RKO (cell line): ENCODE results near the gene PAK4.

Experiments
- DNase-seq: peaks from one replicate; pipeline ENCODE4 v3.0.0-alpha.2; 2016; ENCODE audit warnings: low spot score

Gene PAK4

GRCh38 chr19:39146686-39147450, 21.3 kb downstream of the PAK4 start:
- no peak for DNase-seq

- no peak for DNase-seq
Measured at GRCh38 chr19:39147480-39147879, 21.9 kb downstream of the PAK4 start.

DNA sequence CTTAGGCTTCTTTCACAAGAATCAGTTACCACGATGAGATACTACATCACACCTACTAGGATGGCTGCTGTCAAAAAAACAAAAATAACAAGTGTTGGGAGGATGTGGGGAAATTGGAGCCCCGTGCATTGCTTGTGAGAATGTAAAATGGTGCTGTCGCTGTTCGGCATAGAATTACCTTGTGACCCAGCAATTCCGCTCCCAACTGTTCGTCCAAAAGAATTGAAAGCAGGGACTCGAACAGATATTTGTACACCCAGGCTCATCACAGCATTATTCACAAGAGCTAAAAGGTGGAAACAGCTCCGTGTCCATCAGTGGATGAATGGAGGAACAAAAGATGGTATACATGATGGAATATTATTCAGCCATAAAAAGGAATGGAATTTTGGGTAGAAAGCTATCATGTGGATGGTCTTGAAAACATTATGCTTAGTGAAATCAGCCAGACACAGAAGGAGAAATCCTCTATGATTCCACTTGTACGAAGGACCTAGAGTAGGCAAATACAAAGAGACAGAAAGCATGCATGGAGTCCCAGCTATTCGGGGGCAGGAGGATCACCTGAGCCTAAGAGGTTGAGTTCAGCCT, 23.4 kb downstream of the PAK4 start:
- no peak for DNase-seq

- no peak for DNase-seq
Measured at GRCh38 chr19:39150235-39150634, 24.6 kb downstream of the PAK4 start.

DNA sequence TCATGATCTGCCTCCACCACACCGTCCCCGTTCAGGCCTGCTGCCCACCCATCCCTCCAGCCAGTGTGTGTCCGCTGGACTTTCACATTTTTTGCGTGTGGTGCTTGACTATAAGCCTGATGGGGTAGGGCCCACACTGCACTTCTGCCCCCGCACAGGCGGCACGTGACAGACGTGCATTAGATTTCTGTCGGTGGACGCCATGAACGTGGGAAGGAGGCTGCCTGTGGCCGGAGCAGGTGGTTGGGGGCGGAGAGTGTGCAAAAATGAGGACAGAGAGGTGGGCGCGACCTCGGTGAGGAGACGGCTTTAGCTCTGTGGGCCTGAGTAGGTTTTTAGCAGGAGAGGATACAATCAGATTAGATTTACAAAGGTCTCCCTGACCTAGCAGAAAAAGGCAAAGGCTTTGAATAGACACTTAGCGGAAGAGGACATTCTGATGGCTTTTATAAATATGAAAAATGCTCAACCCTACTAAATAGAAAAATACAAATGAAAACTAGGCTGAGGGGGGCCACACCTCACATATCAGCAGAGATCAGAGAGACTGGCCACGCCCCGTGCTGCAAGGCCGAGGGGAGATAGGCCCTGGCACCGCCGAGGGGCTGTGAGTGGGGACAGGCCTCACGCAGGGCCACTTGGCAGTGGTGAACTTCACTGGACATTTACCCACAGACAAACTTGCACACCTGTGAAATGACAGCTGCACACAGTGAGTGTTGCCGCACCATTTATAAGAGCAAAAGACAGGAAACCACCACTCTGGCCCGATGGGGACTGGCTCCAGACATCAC, 25.4 kb downstream of the PAK4 start:
- DNase-seq, result no peak

DNA sequence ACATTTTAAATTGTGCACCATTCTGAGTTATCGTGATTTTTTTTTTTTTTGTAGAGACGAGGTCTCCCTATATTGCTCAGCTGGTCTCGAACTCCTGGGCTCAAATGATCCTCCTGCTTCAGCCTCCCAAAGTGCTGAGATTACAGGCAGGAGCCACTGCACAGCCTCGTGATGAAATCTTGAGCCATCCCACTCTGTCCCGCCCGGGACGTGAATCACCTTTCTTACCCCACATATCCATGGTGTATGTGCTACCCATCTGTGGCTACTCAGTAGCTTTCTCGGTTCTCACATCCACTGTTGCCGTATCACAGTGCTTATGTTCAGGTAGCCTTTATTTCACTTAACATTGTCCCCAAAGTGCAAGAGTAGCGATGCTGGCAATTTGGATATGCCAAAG, 26.5 kb downstream of the PAK4 start:
- no peak for DNase-seq

DNA sequence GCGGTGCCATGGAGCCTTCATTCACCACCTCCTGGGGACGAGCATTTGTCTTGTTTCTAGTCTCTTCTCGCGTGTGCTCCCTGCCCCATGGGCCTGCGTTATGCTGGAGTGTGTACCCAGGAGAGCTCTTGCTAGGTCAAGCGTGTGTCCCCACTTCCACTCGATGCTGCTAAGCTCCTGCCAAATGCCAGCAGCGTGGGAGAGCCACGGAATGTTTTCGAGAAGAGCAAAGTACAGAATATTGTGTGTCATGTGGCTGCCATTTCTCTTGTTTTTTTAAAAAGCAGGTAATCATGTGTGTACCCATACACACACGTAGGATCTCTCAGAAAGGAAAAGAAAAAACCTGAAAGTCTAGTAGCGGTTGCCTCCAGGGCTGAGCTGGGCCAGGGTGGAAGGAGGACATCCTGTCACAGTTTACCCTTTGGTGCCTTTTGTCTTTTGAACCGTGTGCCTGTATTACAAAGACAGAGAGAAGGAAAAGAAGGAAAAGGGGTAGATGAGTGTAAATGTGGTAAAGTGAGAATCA, 28.6 kb downstream of the PAK4 start:
- DNase-seq, result no peak

DNA sequence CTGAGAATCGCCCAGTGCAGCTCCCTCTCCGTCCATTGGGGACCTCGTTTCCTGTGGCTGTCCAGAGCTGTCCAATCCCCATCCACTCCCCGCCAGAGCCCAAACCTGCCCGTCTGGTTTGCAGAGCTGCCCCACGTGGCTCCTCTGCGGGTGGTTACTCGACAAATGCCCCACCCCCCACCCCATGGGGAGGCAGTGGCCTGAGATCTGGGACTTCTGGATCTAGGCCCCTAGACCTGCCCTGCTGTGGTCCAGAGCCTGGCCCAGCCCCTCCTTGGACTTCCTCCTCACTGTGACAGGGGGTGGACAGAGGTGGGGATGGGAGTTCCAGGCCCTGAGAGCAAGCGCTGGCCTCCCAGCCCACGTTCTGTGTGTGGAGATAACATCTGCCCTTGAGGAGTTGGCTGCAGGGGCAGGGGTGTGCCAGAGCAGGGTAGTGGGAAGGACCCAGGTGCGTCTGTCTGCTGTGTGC, 29.1 kb downstream of the PAK4 start:
- DNase-seq, result no peak

DNA sequence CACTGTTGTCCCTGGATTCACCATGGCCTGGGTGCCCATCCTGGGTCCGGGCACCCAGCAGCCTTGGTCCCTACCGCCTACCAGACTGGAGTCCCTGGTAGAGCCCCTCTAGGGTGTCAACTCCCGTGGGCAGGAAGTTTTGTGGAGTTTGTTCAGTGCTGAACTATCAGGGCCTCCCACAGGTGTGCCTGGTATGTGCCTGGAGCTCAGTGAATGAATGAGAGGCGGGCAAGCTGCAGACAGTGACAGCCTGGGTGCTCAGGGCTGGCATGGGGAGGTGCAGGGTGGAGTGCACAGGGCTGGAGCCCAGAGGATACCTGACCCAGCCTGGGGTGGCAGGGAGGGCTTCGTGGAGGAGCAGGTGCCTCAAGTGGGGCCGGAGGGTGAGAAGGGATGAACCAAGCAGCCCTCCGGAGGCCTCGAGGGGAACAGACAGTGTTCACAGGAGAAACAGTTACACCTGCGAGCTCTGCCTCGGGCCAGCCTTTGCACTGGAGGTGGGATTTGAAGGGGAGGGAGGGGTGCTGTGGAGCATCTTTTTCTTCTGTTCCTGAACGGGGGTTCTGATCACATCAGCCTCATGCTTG, 29.6 kb downstream of the PAK4 start:
- no peak for DNase-seq

GRCh38 chr19:39155741-39156140, 30.2 kb downstream of the PAK4 start:
- no peak for DNase-seq

DNA sequence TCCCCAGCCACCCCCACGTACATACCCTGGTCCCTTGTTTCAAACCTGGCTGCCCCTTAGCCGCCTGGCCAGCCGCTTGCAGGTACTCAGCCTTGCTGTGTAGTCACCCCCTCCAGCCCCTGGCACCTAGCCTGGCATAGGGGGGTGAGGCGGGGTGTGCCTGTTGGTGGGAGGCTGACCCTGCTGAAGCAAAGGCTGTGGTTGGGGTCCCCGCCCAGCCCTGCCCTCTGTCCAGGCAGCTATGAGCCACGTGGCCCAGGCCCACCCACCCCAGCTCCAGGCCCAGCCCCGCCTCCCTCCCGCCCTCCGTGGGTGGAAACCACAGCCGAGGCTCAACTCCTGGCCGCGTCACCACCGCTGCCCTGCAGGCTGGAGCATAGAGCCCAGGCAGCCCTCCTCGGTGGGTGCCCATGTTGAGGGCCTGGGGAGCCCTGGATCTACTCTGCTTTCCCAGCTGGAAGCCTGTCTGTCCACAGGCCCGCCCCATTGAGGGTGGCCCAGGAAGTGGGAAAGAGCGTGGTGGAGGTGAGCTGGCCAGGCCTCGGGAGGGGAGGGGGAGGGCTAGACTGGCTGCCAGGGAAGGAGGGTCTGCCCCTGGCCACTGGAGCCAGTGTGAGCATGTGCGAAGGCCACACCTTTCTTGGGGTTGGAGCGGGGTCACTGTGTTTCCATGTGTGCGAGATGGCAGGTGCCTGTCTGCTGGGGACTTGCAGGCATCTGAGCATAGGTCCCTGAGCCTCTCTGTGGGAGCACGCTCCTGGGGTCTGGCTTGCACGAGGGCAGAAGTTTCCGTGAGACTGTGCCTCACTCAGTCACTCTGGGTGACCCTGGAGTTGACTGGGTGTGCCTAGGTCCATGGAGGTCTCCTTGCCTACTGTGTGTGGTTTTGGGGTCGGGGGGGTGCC, 31.0 kb downstream of the PAK4 start:
- no peak for DNase-seq

- no peak for DNase-seq
Measured at GRCh38 chr19:39157275-39157996, 31.9 kb downstream of the PAK4 start.

- no peak for DNase-seq
Measured at GRCh38 chr19:39157997-39158389, 32.4 kb downstream of the PAK4 start.

DNA sequence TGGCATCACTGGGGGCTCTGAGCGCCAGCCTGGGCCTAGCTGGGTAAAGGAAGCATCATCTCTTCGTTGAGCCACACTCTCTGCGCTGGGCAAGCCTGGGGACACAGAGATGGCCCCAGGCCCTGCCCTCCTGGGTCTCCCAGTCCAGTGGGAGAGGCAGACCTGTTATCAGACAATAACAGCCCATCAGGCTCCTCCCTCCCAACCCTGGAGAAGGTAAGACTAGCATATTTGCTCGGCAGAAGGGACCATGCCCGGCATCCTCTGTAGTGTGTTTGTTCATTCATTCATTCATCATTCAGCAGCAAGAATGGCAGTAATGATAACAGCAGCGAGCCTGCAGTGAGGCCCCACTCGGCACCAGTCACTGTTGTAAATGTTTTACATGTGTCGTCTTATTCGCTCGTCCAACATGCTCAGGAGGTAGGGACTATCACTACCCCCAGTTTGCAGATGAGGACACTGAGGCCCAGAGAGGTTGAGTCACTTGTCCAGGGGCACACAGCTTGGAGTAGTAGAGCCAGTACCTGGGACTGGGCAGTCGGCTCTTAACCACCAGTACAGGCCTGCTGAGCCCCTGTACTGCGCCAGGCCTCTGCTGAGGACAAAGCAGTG, 33.2 kb downstream of the PAK4 start:
- DNase-seq, result no peak

- DNase-seq, result no peak
Measured at GRCh38 chr19:39160523-39160861, 34.9 kb downstream of the PAK4 start.

GRCh38 chr19:39160889-39161672, 35.5 kb downstream of the PAK4 start:
- DNase-seq, result no peak

- DNase-seq, result no peak
Measured at GRCh38 chr19:39162441-39163043, 37.0 kb downstream of the PAK4 start.

DNA sequence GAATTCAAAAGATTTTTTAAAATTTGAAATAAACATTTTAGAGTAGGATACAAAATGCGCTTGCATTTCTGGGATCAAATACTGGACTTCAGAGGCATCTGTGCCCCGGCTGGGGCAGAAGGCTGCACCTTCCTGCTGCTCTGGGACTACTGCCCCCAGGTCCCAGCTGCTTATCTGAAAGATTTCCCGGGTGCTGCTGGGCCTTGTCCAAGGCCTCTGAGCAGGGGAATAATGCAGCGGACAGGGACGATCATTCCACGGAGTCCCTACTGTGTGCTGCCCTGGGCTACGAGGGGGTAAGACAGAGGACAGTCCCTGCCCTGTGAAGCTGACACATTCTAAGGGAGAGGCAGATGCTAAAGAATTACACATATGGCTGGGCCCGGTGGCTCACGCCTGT, 38.0 kb downstream of the PAK4 start:
- DNase-seq, result no peak

DNA sequence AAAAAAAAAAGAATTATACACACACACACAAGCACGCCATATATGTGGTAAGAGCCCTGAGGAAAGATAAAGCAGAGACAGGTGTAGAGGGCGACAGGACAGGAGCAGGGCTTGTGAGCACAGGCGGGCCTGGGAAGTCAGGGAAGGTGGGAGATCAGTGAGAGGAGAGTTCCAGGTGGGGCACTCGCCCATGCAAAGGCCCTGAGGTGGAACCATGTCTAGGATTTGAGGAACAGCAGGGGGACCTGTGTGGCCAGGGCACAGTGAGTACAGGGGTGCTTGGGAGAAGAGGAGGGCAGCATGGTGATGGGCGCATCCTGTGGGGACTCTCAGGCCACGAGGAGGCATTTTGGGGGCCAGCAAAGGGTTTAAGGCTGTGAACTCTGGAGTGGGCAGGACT, 38.7 kb downstream of the PAK4 start:
- DNase-seq, result no peak
